ENCODE results near the gene HBD.

The HBD gene

DNA sequence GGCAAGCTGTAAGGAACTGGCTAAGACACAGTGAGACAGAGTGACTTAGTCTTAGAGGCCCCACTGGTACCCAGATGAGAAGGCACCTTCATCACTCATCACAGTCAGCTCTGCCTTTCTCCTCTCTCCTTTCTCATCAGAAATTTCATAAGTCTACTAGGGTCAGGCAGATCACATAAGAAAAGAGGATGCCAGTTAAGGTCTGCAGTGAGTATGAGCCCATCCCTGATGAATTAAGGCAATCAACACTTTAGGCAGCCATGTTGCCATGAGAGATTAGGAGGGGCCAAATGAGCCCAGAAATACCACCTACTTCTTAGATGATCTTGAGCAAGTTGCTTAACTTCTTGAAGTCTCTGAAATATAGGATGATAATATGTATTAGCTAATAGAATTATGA, 47.3 kb upstream of the HBD start:
- Histone ChIP-seq H3K27ac (ENCODE audit: extremely low read depth, low read depth, low read length) (no peak overlapping the region), H3K9me3 (ENCODE audit: control insufficient read depth, insufficient read depth, low read depth, low read length) (no peaks in the 10 kb centered on the region), H3K4me1 (ENCODE audit: control insufficient read depth, insufficient read depth, low read length) (no peaks in the 10 kb centered on the region), H3K4me3 (ENCODE audit: low read depth, low read length) (no peak overlapping the region), H3K36me3 (ENCODE audit: control insufficient read depth in 2 of 2, insufficient read depth in 1 of 2, low read length in 2 of 2) (no peaks in the 10 kb centered on the region)
- TF ChIP-seq HOXD13 (CRISPR knock-in tag; IDR thresholded peaks at IDR 0.05; ENCODE audit: borderline replicate concordance) (no peak), KLF16 (tag by site-specific recombination; IDR thresholded peaks at IDR 0.05) (no peak), ZNF521 (tag by site-specific recombination; IDR thresholded peaks at IDR 0.05) (no peak), KLF1 (tag by site-specific recombination; IDR thresholded peaks at IDR 0.05) (no peak), ZNF621 (tag by site-specific recombination; IDR thresholded peaks at IDR 0.05) (no peak)
- TF ChIP-seq, protein P1, sequence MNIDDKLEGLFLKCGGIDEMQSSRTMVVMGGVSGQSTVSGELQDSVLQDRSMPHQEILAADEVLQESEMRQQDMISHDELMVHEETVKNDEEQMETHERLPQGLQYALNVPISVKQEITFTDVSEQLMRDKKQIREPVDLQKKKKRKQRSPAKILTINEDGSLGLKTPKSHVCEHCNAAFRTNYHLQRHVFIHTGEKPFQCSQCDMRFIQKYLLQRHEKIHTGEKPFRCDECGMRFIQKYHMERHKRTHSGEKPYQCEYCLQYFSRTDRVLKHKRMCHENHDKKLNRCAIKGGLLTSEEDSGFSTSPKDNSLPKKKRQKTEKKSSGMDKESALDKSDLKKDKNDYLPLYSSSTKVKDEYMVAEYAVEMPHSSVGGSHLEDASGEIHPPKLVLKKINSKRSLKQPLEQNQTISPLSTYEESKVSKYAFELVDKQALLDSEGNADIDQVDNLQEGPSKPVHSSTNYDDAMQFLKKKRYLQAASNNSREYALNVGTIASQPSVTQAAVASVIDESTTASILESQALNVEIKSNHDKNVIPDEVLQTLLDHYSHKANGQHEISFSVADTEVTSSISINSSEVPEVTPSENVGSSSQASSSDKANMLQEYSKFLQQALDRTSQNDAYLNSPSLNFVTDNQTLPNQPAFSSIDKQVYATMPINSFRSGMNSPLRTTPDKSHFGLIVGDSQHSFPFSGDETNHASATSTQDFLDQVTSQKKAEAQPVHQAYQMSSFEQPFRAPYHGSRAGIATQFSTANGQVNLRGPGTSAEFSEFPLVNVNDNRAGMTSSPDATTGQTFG (tag by site-specific recombination; IDR thresholded peaks at IDR 0.05; ENCODE audit: borderline replicate concordance): no peak
- TF ChIP-seq, protein P2, sequence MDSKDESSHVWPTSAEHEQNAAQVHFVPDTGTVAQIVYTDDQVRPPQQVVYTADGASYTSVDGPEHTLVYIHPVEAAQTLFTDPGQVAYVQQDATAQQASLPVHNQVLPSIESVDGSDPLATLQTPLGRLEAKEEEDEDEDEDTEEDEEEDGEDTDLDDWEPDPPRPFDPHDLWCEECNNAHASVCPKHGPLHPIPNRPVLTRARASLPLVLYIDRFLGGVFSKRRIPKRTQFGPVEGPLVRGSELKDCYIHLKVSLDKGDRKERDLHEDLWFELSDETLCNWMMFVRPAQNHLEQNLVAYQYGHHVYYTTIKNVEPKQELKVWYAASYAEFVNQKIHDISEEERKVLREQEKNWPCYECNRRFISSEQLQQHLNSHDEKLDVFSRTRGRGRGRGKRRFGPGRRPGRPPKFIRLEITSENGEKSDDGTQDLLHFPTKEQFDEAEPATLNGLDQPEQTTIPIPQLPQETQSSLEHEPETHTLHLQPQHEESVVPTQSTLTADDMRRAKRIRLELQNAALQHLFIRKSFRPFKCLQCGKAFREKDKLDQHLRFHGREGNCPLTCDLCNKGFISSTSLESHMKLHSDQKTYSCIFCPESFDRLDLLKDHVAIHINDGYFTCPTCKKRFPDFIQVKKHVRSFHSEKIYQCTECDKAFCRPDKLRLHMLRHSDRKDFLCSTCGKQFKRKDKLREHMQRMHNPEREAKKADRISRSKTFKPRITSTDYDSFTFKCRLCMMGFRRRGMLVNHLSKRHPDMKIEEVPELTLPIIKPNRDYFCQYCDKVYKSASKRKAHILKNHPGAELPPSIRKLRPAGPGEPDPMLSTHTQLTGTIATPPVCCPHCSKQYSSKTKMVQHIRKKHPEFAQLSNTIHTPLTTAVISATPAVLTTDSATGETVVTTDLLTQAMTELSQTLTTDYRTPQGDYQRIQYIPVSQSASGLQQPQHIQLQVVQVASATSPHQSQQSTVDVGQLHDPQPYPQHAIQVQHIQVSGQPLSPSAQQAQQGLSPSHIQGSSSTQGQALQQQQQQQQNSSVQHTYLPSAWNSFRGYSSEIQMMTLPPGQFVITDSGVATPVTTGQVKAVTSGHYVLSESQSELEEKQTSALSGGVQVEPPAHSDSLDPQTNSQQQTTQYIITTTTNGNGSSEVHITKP (tag by site-specific recombination; IDR thresholded peaks at IDR 0.05): no peak
- CTCF ChIA-PET: no interaction called here
- POLR2A ChIA-PET: no interaction called here

DNA sequence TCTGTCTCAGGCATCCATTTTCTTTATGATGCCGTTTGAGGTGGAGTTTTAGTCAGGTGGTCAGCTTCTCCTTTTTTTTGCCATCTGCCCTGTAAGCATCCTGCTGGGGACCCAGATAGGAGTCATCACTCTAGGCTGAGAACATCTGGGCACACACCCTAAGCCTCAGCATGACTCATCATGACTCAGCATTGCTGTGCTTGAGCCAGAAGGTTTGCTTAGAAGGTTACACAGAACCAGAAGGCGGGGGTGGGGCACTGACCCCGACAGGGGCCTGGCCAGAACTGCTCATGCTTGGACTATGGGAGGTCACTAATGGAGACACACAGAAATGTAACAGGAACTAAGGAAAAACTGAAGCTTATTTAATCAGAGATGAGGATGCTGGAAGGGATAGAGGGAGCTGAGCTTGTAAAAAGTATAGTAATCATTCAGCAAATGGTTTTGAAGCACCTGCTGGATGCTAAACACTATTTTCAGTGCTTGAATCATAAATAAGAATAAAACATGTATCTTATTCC, 46.4 kb upstream of the HBD start:
- H3K9me3 ChIP-seq (ENCODE audit: control insufficient read depth, insufficient read depth, low read depth, low read length): no peaks in the 10 kb centered on the region
- H3K27ac ChIP-seq (ENCODE audit: extremely low read depth, low read depth, low read length): no peak overlapping the region
- no peak overlapping the region for H3K4me3 ChIP-seq (ENCODE audit: low read depth, low read length)
- ChIA-PET POLR2A (no interaction called here), CTCF (interaction anchor here (0.7 kb wide), 1 partner anchor 407 kb away, joined by 3 read pairs; no protein-coding TSS in a partner anchor)
- H3K4me1 ChIP-seq (ENCODE audit: control insufficient read depth, insufficient read depth, low read length): no peaks in the 10 kb centered on the region
- H3K36me3 ChIP-seq (ENCODE audit: control insufficient read depth in 2 of 2, insufficient read depth in 1 of 2, low read length in 2 of 2): no peaks in the 10 kb centered on the region
- no peak for TF ChIP-seq ZNF473 (tag by site-specific recombination; IDR thresholded peaks at IDR 0.05)
- 0 out of 2 replicates have a peak, but pooled peaks have one; percentile 21 for TF ChIP-seq ZNF660 (tag by site-specific recombination; IDR thresholded peaks at IDR 0.05)

GRCh38 chr11:5279471-5280090, 45.3 kb upstream of the HBD start:
- ChIA-PET POLR2A (no interaction called here), CTCF (no interaction called here)
- Histone ChIP-seq H3K9me3 (ENCODE audit: control insufficient read depth, insufficient read depth, low read depth, low read length) (no peaks in the 10 kb centered on the region), H3K4me1 (ENCODE audit: control insufficient read depth, insufficient read depth, low read length) (no peaks in the 10 kb centered on the region), H3K36me3 (ENCODE audit: control insufficient read depth in 2 of 2, insufficient read depth in 1 of 2, low read length in 2 of 2) (no peaks in the 10 kb centered on the region), H3K27ac (ENCODE audit: extremely low read depth, low read depth, low read length) (no peak overlapping the region), H3K4me3 (ENCODE audit: low read depth, low read length) (no peak overlapping the region)
- TF ChIP-seq ZFHX2 (tag by site-specific recombination; conservative IDR thresholded peaks at IDR 0.05) (no peak), ZNF133 (tag by site-specific recombination; IDR thresholded peaks at IDR 0.05) (no peak), ZNF132 (tag by site-specific recombination; IDR thresholded peaks at IDR 0.05; ENCODE audit: borderline replicate concordance) (no peak), YY2 (tag by site-specific recombination; IDR thresholded peaks at IDR 0.05) (no peak), ZNF423 (tag by site-specific recombination; IDR thresholded peaks at IDR 0.05) (no peak), ZNF16 (tag by site-specific recombination; IDR thresholded peaks at IDR 0.05; ENCODE audit: low read depth) (no peak), MZF1 (tag by site-specific recombination; IDR thresholded peaks at IDR 0.05; ENCODE audit: borderline replicate concordance) (no peak), KLF8 (tag by site-specific recombination; IDR thresholded peaks at IDR 0.05) (no peak), HOXD13 (CRISPR knock-in tag; IDR thresholded peaks at IDR 0.05; ENCODE audit: borderline replicate concordance) (no peak), YY1 (tag by site-specific recombination; IDR thresholded peaks at IDR 0.05) (no peak), ZNF121 (tag by site-specific recombination; IDR thresholded peaks at IDR 0.05) (no peak), GLI2 (tag by site-specific recombination; IDR thresholded peaks at IDR 0.05; ENCODE audit: borderline replicate concordance, low read depth) (no peak), ZNF830 (tag by site-specific recombination; IDR thresholded peaks at IDR 0.05; ENCODE audit: low read depth) (no peak), ZNF677 (tag by site-specific recombination; IDR thresholded peaks at IDR 0.05) (no peak)

Measured in HEK293 (cell line).